Anterior cingulate cortex (tissue), 58 donors: ENCODE data around the gene IL17RC.
"Not testable (repeated sequence)": the region's sequence is repeated elsewhere in the genome, so short reads cannot be mapped to it uniquely, and the experiment has no call there.

Source experiments
- DNase-seq, 58 donors: peaks; one replicate each; lab custom pipeline; 2025; lab: John Stamatoyannopoulos, UW

The IL17RC gene

GRCh38 chr3:9914011-9914410 is 2.9 kb upstream of the IL17RC start:
- no peak for DNase-seq

GRCh38 chr3:9914559-9915253 is 2.2 kb upstream of the IL17RC start:
- DNase-seq = no peak

GRCh38 chr3:9915254-9916141 is 1.4 kb upstream of the IL17RC start:
- peak in 55 of 58 donors; percentile 6 to 77 (median 43) for DNase-seq

GRCh38 chr3:9916346-9916733 is 558 bp upstream of the IL17RC start:
- no peak for DNase-seq

GRCh38 chr3:9917820-9918219 is 922 bp downstream of the IL17RC start:
- no peak for DNase-seq

- no peak for DNase-seq
Measured at GRCh38 chr3:9918261-9919038, 1.6 kb downstream of the IL17RC start.

- no peak for DNase-seq
Measured at GRCh38 chr3:9928158-9928557, 11.3 kb downstream of the IL17RC start.

GRCh38 chr3:9930804-9931418 is 14.0 kb downstream of the IL17RC start:
- DNase-seq = no peak

- peak in 2 of 58 donors; percentile 53 to 66 for DNase-seq
Measured at GRCh38 chr3:9932535-9932842, 15.6 kb downstream of the IL17RC start.

GRCh38 chr3:9932843-9933560 is 16.1 kb downstream of the IL17RC start:
- DNase-seq = peak in 53 of 58 donors; percentile 23 to 78 (median 60)

- DNase-seq = peak; percentile 81 to 99 (median 96)
Measured at GRCh38 chr3:9933561-9934234, 16.8 kb downstream of the IL17RC start, which contains the start of gene CRELD1. Gene CRELD1 (plus strand): TSS chr3:9933834. CDS start chr3:9934439, 605 bp downstream.

GRCh38 chr3:9934235-9934621 is 17.3 kb downstream of the IL17RC start:
- peak in 3 of 58 donors; percentile 11 to 35 (median 28) for DNase-seq

GRCh38 chr3:9934993-9935392 is 18.1 kb downstream of the IL17RC start:
- DNase-seq = no peak

- DNase-seq = no peak
Measured at GRCh38 chr3:9935966-9936510, 19.1 kb downstream of the IL17RC start.

GRCh38 chr3:9937486-9938238 is 20.8 kb downstream of the IL17RC start:
- DNase-seq = no peak

- DNase-seq = no peak
Measured at GRCh38 chr3:9938966-9939365, 22.1 kb downstream of the IL17RC start.

GRCh38 chr3:9939906-9940305 is 23.0 kb downstream of the IL17RC start:
- not testable (repeated sequence) for DNase-seq

GRCh38 chr3:9940746-9941145 is 23.8 kb downstream of the IL17RC start:
- no peak for DNase-seq
